ENCODE results near the gene MFSD12.

MFSD12 gene

GRCh38 chr19:3544058-3544376, 13.4 kb downstream of the MFSD12 start:
- no peak overlapping the region for H2AK5ac ChIP-seq (ENCODE audit: low read length, severe bottlenecking)
- WGBS = 98% methylated on average over 9 of the region's 9 CpGs
- H2BK120ac ChIP-seq (ENCODE audit: low read depth, low read length) = no peak overlapping the region
- no peaks in the 10 kb centered on the region for H3K27me3 ChIP-seq (ENCODE audit: control insufficient read depth in 1 of 2, insufficient read depth in 1 of 2, low read length in 2 of 2)
- peaks cover 32 to 69% of the 10 kb centered on the region in 2 experiments for H3K36me3 ChIP-seq (ENCODE audit: control insufficient read depth in 1 of 2, insufficient read depth in 2 of 2, low read depth in 1 of 2, low read length in 2 of 2)
- peaks cover 11% of the 10 kb centered on the region for H3K4me1 ChIP-seq (ENCODE audit: control insufficient read depth, insufficient read depth, low read depth, low read length)
- no peak overlapping the region for H2BK5ac ChIP-seq (ENCODE audit: low read depth, low read length, poor library complexity, severe bottlenecking)
- no peak overlapping the region for H2BK15ac ChIP-seq (ENCODE audit: low read depth, poor library complexity, severe bottlenecking)
- H3K9me3 ChIP-seq (ENCODE audit: control insufficient read depth, low read length) = no peaks in the 10 kb centered on the region
- no peak overlapping the region for H3K18ac ChIP-seq (ENCODE audit: low read depth in 1 of 2, low read length in 2 of 2)
- H3K4me3 ChIP-seq (ENCODE audit: insufficient read depth in 1 of 2, low read depth in 1 of 2, low read length in 2 of 2) = no peak overlapping the region
- H3K4me2 ChIP-seq (ENCODE audit: low read length, poor library complexity, severe bottlenecking) = no peak overlapping the region
- H4K91ac ChIP-seq (ENCODE audit: low read length) = no peak overlapping the region
- no peak overlapping the region for H3K9ac ChIP-seq (ENCODE audit: low read length)
- DNase-seq = no peak
- H2BK12ac ChIP-seq (ENCODE audit: low read length in 2 of 2) = no peak overlapping the region
- H3K14ac ChIP-seq (ENCODE audit: low read length in 2 of 2) = no peak overlapping the region
- no peak overlapping the region for H4K8ac ChIP-seq (ENCODE audit: low read length)
- no peak overlapping the region for H2AFZ ChIP-seq (ENCODE audit: low read depth, low read length)
- no peak overlapping the region for H3K27ac ChIP-seq (ENCODE audit: low read length, poor library complexity, severe bottlenecking)
- H3K4ac ChIP-seq (ENCODE audit: low read depth in 1 of 2, low read length in 2 of 2) = no peak overlapping the region
- H3K79me1 ChIP-seq (replicated peaks; ENCODE audit: low read length, poor library complexity, severe bottlenecking) = peaks cover 25% of the 10 kb centered on the region
- no peak overlapping the region for H3K23ac ChIP-seq (ENCODE audit: low read length in 2 of 2)

DNA sequence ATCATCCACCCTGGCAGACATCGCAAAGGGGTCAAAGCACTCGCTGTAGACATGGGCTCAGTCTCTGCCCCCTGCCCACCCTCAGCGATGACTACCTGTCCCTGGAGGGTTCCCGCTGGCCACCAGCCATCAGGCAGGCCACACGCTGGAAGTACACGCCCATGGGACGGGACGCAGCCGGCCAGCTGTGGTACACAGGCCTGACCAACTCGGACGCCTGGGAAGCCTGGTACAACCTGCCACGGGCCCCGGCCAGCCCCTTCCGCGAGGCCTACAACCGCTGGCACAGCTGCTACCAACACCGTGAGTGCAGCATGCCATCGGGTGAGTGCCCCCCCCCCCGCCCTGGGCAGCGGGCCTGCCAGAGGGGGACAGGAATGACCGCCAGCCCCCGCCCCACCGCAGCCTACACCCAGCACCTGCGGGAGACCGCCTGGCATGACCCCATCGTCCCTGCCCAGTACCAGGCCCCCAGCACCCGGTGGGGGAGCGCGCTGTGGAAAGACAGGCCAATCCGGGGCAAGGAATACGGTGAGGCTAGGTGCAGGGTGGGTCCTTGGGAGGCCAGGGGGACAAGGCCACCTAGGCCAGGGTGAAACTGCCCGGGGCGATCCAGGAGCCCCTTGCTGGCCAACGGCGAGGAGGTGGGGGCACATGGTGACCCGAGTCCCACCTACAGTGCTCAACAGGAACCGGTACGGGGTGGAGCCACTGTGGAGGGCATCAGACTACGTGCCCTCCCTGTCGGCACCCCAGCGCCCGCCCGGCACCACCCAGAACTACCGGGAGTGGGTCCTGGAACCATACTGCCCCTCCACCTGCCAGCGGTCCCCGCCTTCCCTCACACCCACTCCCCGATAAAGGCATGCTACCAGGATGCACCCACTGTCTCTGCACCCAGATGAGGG, 14.0 kb downstream of the MFSD12 start:
- Histone ChIP-seq H2BK15ac (ENCODE audit: low read depth, poor library complexity, severe bottlenecking) (no peak overlapping the region), H2BK120ac (ENCODE audit: low read depth, low read length) (no peak overlapping the region), H2BK5ac (ENCODE audit: low read depth, low read length, poor library complexity, severe bottlenecking) (no peak overlapping the region), H4K8ac (ENCODE audit: low read length) (no peak overlapping the region), H3K9ac (ENCODE audit: low read length) (no peak overlapping the region), H3K14ac (ENCODE audit: low read length in 2 of 2) (no peak overlapping the region), H3K23ac (ENCODE audit: low read length in 2 of 2) (no peak overlapping the region), H2AFZ (ENCODE audit: low read depth, low read length) (no peak overlapping the region), H3K18ac (ENCODE audit: low read depth in 1 of 2, low read length in 2 of 2) (no peak overlapping the region), H3K4me3 (ENCODE audit: insufficient read depth in 1 of 2, low read depth in 1 of 2, low read length in 2 of 2) (no peak overlapping the region), H3K79me1 (replicated peaks; ENCODE audit: low read length, poor library complexity, severe bottlenecking) (peaks cover 25% of the 10 kb centered on the region), H2BK12ac (ENCODE audit: low read length in 2 of 2) (no peak overlapping the region), H3K4ac (ENCODE audit: low read depth in 1 of 2, low read length in 2 of 2) (no peak overlapping the region), H3K4me1 (ENCODE audit: control insufficient read depth, insufficient read depth, low read depth, low read length) (peaks cover 13% of the 10 kb centered on the region), H4K91ac (ENCODE audit: low read length) (no peak overlapping the region), H3K9me3 (ENCODE audit: control insufficient read depth, low read length) (no peaks in the 10 kb centered on the region), H3K36me3 (ENCODE audit: control insufficient read depth in 1 of 2, insufficient read depth in 2 of 2, low read depth in 1 of 2, low read length in 2 of 2) (peaks cover 33 to 69% of the 10 kb centered on the region in 2 experiments), H3K27ac (ENCODE audit: low read length, poor library complexity, severe bottlenecking) (no peak overlapping the region), H3K4me2 (ENCODE audit: low read length, poor library complexity, severe bottlenecking) (no peak overlapping the region), H2AK5ac (ENCODE audit: low read length, severe bottlenecking) (no peak overlapping the region), H3K27me3 (ENCODE audit: control insufficient read depth in 1 of 2, insufficient read depth in 1 of 2, low read length in 2 of 2) (no peaks in the 10 kb centered on the region)
- WGBS = 94% methylated on average over 47 of the region's 47 CpGs
- DNase-seq = no peak

- Histone ChIP-seq H2BK120ac (ENCODE audit: low read depth, low read length) (no peak overlapping the region), H3K14ac (ENCODE audit: low read length in 2 of 2) (no peak overlapping the region), H2AFZ (ENCODE audit: low read depth, low read length) (no peak overlapping the region), H3K4me2 (ENCODE audit: low read length, poor library complexity, severe bottlenecking) (no peak overlapping the region), H4K8ac (ENCODE audit: low read length) (no peak overlapping the region), H3K9me3 (ENCODE audit: control insufficient read depth, low read length) (no peaks in the 10 kb centered on the region), H3K4ac (ENCODE audit: low read depth in 1 of 2, low read length in 2 of 2) (no peak overlapping the region), H2BK5ac (ENCODE audit: low read depth, low read length, poor library complexity, severe bottlenecking) (no peak overlapping the region), H3K36me3 (ENCODE audit: control insufficient read depth in 1 of 2, insufficient read depth in 2 of 2, low read depth in 1 of 2, low read length in 2 of 2) (peaks cover 20 to 68% of the 10 kb centered on the region in 2 experiments), H4K91ac (ENCODE audit: low read length) (no peak overlapping the region), H3K79me1 (replicated peaks; ENCODE audit: low read length, poor library complexity, severe bottlenecking) (peaks cover 8% of the 10 kb centered on the region), H2BK12ac (ENCODE audit: low read length in 2 of 2) (no peak overlapping the region), H3K23ac (ENCODE audit: low read length in 2 of 2) (no peak overlapping the region), H3K18ac (ENCODE audit: low read depth in 1 of 2, low read length in 2 of 2) (no peak overlapping the region), H2AK5ac (ENCODE audit: low read length, severe bottlenecking) (no peak overlapping the region), H3K4me1 (ENCODE audit: control insufficient read depth, insufficient read depth, low read depth, low read length) (peaks cover 19% of the 10 kb centered on the region), H3K4me3 (ENCODE audit: insufficient read depth in 1 of 2, low read depth in 1 of 2, low read length in 2 of 2) (no peak overlapping the region), H3K9ac (ENCODE audit: low read length) (no peak overlapping the region), H3K27me3 (ENCODE audit: control insufficient read depth in 1 of 2, insufficient read depth in 1 of 2, low read length in 2 of 2) (no peaks in the 10 kb centered on the region), H2BK15ac (ENCODE audit: low read depth, poor library complexity, severe bottlenecking) (no peak overlapping the region), H3K27ac (ENCODE audit: low read length, poor library complexity, severe bottlenecking) (no peak overlapping the region)
- DNase-seq = no peak
- WGBS = no CpG with 5 or more reads among the region's 1 CpG
Measured at GRCh38 chr19:3539756-3540118, 17.6 kb downstream of the MFSD12 start.

DNA sequence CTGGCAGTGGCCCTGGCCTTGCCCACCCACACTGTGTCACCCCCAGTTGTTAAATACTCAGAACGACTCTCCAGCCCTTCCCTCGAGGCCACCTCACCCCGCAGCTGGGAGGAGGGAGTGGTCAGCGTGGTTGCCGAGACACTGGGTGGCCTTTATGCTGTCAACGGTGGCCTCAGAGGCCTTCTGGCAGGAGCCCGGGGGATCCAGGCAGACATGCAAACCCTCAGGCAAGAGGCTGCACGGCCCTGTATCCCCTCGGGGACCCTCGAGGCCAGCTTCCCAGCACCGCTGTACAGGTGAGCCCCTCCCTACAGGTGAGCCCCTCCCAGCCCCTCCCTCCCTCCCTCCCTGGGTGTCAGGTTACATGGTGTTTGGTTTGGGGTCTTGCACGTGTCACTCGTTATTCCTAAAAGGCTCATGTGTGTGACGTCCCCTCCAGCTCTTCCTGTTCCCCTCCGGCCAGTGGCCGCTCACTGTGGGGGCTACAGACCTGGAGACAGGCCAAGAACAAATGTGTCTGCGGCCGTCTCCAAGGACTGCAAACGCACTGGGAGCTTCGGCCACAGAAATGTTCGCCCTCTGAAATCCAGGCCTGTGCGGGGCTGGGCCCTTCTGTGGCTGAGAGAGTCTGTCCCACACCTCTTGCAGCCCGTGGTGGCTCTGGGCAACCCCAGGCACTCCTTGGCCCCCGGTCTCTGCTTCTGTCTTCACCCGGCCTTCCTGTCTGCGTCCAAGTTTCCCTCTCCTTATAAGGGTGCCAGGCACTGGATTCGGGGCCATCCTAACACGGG, 18.2 kb downstream of the MFSD12 start, which contains the start of gene TEKTIP1:
TEKTIP1 (plus strand) TSS at position 210 of the 791 bp plus-strand sequence; CDS start at position 214, 4 bp downstream.
- Histone ChIP-seq H3K36me3 (ENCODE audit: control insufficient read depth in 1 of 2, insufficient read depth in 2 of 2, low read depth in 1 of 2, low read length in 2 of 2) (peaks cover 26 to 68% of the 10 kb centered on the region in 2 experiments), H3K18ac (ENCODE audit: low read depth in 1 of 2, low read length in 2 of 2) (peak within 1 kb of the TSS in 1 of 2 experiments; percentile 74), H3K14ac (ENCODE audit: low read length in 2 of 2) (no peak within 1 kb of the TSS), H4K91ac (ENCODE audit: low read length) (peak within 1 kb of the TSS; percentile 15), H3K4me3 (ENCODE audit: insufficient read depth in 1 of 2, low read depth in 1 of 2, low read length in 2 of 2) (no peak within 1 kb of the TSS), H3K79me1 (replicated peaks; ENCODE audit: low read length, poor library complexity, severe bottlenecking) (peaks cover 5% of the 10 kb centered on the region), H3K9ac (ENCODE audit: low read length) (no peak within 1 kb of the TSS), H4K8ac (ENCODE audit: low read length) (no peak within 1 kb of the TSS), H3K4me2 (ENCODE audit: low read length, poor library complexity, severe bottlenecking) (no peak within 1 kb of the TSS), H2AFZ (ENCODE audit: low read depth, low read length) (no peak within 1 kb of the TSS), H3K27ac (ENCODE audit: low read length, poor library complexity, severe bottlenecking) (no peak within 1 kb of the TSS), H2AK5ac (ENCODE audit: low read length, severe bottlenecking) (no peak within 1 kb of the TSS), H2BK5ac (ENCODE audit: low read depth, low read length, poor library complexity, severe bottlenecking) (no peak within 1 kb of the TSS), H2BK12ac (ENCODE audit: low read length in 2 of 2) (peak within 1 kb of the TSS in 1 of 2 experiments; percentile 64), H3K27me3 (ENCODE audit: control insufficient read depth in 1 of 2, insufficient read depth in 1 of 2, low read length in 2 of 2) (no peaks in the 10 kb centered on the region), H3K23ac (ENCODE audit: low read length in 2 of 2) (no peak within 1 kb of the TSS), H3K4ac (ENCODE audit: low read depth in 1 of 2, low read length in 2 of 2) (no peak within 1 kb of the TSS), H3K9me3 (ENCODE audit: control insufficient read depth, low read length) (no peaks in the 10 kb centered on the region), H3K4me1 (ENCODE audit: control insufficient read depth, insufficient read depth, low read depth, low read length) (peaks cover 19% of the 10 kb centered on the region), H2BK15ac (ENCODE audit: low read depth, poor library complexity, severe bottlenecking) (peak within 1 kb of the TSS; percentile 23), H2BK120ac (ENCODE audit: low read depth, low read length) (no peak within 1 kb of the TSS)
- WGBS = 72% methylated on average over 28 of the region's 28 CpGs
- DNase-seq = peak; percentile 34
